ENCODE data around the gene KIF25.
"Not testable (repeated sequence)": the region's sequence is repeated elsewhere in the genome, so short reads cannot be mapped to it uniquely, and the experiment has no call there.

KIF25 gene

DNA sequence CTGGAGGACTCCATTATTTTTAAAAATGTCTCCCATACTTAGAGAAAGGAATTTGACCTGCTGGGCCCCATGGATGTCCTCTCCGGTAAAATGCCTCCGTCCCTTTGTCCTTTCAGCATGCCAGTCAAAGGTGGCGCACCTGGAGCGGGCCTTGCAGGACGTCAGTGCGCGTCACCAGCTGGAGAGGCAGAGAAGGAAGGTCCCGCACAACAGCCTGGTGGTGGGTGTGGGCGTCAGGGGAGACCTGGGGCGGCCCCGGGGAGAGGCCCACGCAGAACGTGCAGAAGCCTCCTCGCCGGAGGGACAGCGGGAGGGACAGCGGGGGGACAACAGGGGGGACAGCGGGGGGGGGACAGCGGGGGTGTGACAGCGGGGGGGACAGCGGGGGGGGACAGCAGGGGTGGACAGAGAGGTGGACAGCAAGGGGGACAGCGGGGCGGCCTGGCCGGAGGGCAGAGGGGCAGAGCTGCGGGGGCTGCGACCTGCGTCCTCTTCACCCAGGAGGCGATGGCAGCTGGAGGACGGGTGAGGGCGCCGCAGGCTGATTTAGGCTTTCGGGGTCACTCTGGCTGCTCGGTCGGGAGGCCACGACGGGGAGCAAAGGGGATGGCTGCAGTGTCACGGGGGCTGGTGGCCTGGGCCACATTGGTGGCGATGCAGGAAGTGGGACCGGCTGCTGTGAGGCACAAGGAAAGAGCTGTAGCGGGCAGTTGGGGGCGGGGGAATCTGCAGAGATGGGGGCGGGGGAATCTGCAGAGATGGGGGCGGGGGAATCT is 859 bp upstream of the KIF25 start:
- Histone ChIP-seq H3K9ac (ENCODE audit: insufficient read length, low read depth) (no peak overlapping the region), H3K27me3 (ENCODE audit: insufficient read depth, insufficient read length) (no peaks in the 10 kb centered on the region), H3K9me3 (ENCODE audit: insufficient read depth, low read length) (no peaks in the 10 kb centered on the region), H3K4me1 (ENCODE audit: insufficient read depth, insufficient read length) (peaks cover 6% of the 10 kb centered on the region), H3K36me3 (ENCODE audit: insufficient read depth, insufficient read length, low read length) (no peaks in the 10 kb centered on the region), H3K4me3 (ENCODE audit: insufficient read length, low read depth) (peak overlapping the region; percentile 18)
- no peak for DNase-seq (ENCODE audit: low read depth, low spot score)
- TF ChIP-seq SUZ12 (IDR thresholded peaks at IDR 0.05; ENCODE audit: extremely low read depth, insufficient read depth, insufficient read length) (no peak), ZNF274 (IDR thresholded peaks at IDR 0.05; ENCODE audit: low read depth, low read length) (no peak), YY1 (IDR thresholded peaks at IDR 0.05; ENCODE audit: insufficient read depth, insufficient read length) (no peak)

GRCh38 chr6:167998215-167998614 is 744 bp downstream of the KIF25 start:
- TF ChIP-seq YY1 (IDR thresholded peaks at IDR 0.05; ENCODE audit: insufficient read depth, insufficient read length) (no peak), SUZ12 (IDR thresholded peaks at IDR 0.05; ENCODE audit: extremely low read depth, insufficient read depth, insufficient read length) (no peak), ZNF274 (IDR thresholded peaks at IDR 0.05; ENCODE audit: low read depth, low read length) (no peak)
- no peaks in the 10 kb centered on the region for H3K36me3 ChIP-seq (ENCODE audit: insufficient read depth, insufficient read length, low read length)
- no peak for DNase-seq (ENCODE audit: low read depth, low spot score)
- H3K9ac ChIP-seq (ENCODE audit: insufficient read length, low read depth): no peak overlapping the region
- no peaks in the 10 kb centered on the region for H3K27me3 ChIP-seq (ENCODE audit: insufficient read depth, insufficient read length)
- H3K4me1 ChIP-seq (ENCODE audit: insufficient read depth, insufficient read length): peaks cover 6% of the 10 kb centered on the region
- H3K9me3 ChIP-seq (ENCODE audit: insufficient read depth, low read length): no peaks in the 10 kb centered on the region
- H3K4me3 ChIP-seq (ENCODE audit: insufficient read length, low read depth): no peak overlapping the region

DNA sequence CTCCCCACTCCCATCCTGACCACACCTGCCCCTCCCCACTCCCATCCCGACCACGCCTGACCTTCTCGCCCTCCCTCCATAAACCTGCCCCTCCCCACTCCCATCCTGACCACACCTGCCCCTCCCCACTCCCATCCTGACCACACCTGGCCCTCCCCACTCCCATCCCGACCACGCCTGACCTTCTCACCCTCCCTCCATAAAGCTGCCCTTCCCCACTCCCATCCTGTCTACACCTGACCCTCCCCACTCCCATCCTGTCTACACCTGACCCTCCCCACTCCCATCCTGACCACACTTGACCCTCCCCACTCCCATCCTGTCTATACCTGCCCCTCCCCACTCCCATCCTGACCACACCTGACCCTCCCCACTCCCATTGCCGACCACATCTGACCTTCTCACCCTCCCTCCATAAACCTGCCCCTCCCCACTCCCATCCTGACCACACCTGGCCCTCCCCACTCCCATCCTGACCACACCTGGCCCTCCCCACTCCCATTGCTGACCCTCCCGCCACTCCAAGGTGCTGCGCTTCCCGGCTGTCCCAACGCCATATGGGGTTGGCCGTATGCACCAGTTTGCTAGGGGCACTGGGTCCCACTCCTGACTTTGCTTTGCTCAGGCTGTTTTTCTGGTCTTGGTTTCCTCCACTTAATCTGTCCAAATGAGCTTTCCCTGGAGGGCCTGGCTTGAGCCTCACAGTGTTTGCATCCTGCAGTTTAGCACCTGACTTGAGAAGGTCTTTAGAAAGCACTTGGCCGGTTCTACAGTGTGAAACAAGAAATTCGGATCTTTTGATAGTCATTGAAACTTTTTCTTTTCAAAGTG is 2.9 kb downstream of the KIF25 start:
- TF ChIP-seq ZNF274 (IDR thresholded peaks at IDR 0.05; ENCODE audit: low read depth, low read length) (no peak), YY1 (IDR thresholded peaks at IDR 0.05; ENCODE audit: insufficient read depth, insufficient read length) (no peak), SUZ12 (IDR thresholded peaks at IDR 0.05; ENCODE audit: extremely low read depth, insufficient read depth, insufficient read length) (no peak)
- no peaks in the 10 kb centered on the region for H3K9me3 ChIP-seq (ENCODE audit: insufficient read depth, low read length)
- no peak overlapping the region for H3K4me3 ChIP-seq (ENCODE audit: insufficient read length, low read depth)
- H3K36me3 ChIP-seq (ENCODE audit: insufficient read depth, insufficient read length, low read length): no peaks in the 10 kb centered on the region
- no peak for DNase-seq (ENCODE audit: low read depth, low spot score)
- H3K9ac ChIP-seq (ENCODE audit: insufficient read length, low read depth): no peak overlapping the region
- no peaks in the 10 kb centered on the region for H3K27me3 ChIP-seq (ENCODE audit: insufficient read depth, insufficient read length)
- peaks cover 6% of the 10 kb centered on the region for H3K4me1 ChIP-seq (ENCODE audit: insufficient read depth, insufficient read length)

GRCh38 chr6:168001029-168001332 is 3.5 kb downstream of the KIF25 start:
- TF ChIP-seq YY1 (IDR thresholded peaks at IDR 0.05; ENCODE audit: insufficient read depth, insufficient read length): no peak
- no peak for TF ChIP-seq SUZ12 (IDR thresholded peaks at IDR 0.05; ENCODE audit: extremely low read depth, insufficient read depth, insufficient read length)
- no peak for TF ChIP-seq ZNF274 (IDR thresholded peaks at IDR 0.05; ENCODE audit: low read depth, low read length)
- DNase-seq (ENCODE audit: low read depth, low spot score): no peak
- no peak overlapping the region for H3K4me3 ChIP-seq (ENCODE audit: insufficient read length, low read depth)
- H3K9ac ChIP-seq (ENCODE audit: insufficient read length, low read depth): no peak overlapping the region
- H3K27me3 ChIP-seq (ENCODE audit: insufficient read depth, insufficient read length): no peaks in the 10 kb centered on the region
- H3K36me3 ChIP-seq (ENCODE audit: insufficient read depth, insufficient read length, low read length): no peaks in the 10 kb centered on the region
- H3K9me3 ChIP-seq (ENCODE audit: insufficient read depth, low read length): no peaks in the 10 kb centered on the region
- H3K4me1 ChIP-seq (ENCODE audit: insufficient read depth, insufficient read length): peaks cover 3% of the 10 kb centered on the region

DNA sequence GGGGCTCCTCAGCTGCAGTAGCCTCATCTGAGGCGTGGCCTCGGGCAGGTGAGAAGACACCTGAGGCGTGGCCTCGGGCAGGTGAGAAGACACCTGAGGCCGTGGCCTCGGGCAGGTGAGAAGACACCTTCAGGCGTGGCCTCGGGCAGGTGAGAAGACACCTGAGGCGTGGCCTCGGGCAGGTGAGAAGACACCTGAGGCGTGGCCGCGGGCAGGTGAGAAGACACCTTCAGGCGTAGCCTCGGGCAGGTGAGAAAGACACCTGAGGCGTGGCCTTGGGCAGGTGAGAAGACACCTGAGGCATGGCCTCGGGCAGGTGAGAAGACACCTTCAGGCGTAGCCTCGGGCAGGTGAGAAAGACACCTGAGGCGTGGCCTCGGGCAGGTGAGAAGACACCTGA is 4.0 kb downstream of the KIF25 start:
- not testable (repeated sequence) for DNase-seq (ENCODE audit: low read depth, low spot score); H3K27me3 ChIP-seq (ENCODE audit: insufficient read depth, insufficient read length); H3K9ac ChIP-seq (ENCODE audit: insufficient read length, low read depth); H3K36me3 ChIP-seq (ENCODE audit: insufficient read depth, insufficient read length, low read length); H3K4me1 ChIP-seq (ENCODE audit: insufficient read depth, insufficient read length); H3K9me3 ChIP-seq (ENCODE audit: insufficient read depth, low read length); H3K4me3 ChIP-seq (ENCODE audit: insufficient read length, low read depth)

GRCh38 chr6:168002804-168003203 is 5.3 kb downstream of the KIF25 start:
- Histone ChIP-seq H3K27me3 (ENCODE audit: insufficient read depth, insufficient read length) (no peaks in the 10 kb centered on the region), H3K9ac (ENCODE audit: insufficient read length, low read depth) (no peak overlapping the region), H3K9me3 (ENCODE audit: insufficient read depth, low read length) (no peaks in the 10 kb centered on the region), H3K4me1 (ENCODE audit: insufficient read depth, insufficient read length) (no peaks in the 10 kb centered on the region), H3K36me3 (ENCODE audit: insufficient read depth, insufficient read length, low read length) (no peaks in the 10 kb centered on the region), H3K4me3 (ENCODE audit: insufficient read length, low read depth) (no peak overlapping the region)
- DNase-seq (ENCODE audit: low read depth, low spot score): no peak
- no peak for TF ChIP-seq ZNF274 (IDR thresholded peaks at IDR 0.05; ENCODE audit: low read depth, low read length)
- no peak for TF ChIP-seq SUZ12 (IDR thresholded peaks at IDR 0.05; ENCODE audit: extremely low read depth, insufficient read depth, insufficient read length)
- TF ChIP-seq YY1 (IDR thresholded peaks at IDR 0.05; ENCODE audit: insufficient read depth, insufficient read length): no peak

- no peak overlapping the region for H3K9ac ChIP-seq (ENCODE audit: insufficient read length, low read depth)
Measured at GRCh38 chr6:168004023-168004422, 6.6 kb downstream of the KIF25 start.

More at GRCh38 chr6:168004023-168004422, 6.6 kb downstream of the KIF25 start:
- Histone ChIP-seq H3K4me1 (ENCODE audit: insufficient read depth, insufficient read length) (no peaks in the 10 kb centered on the region), H3K4me3 (ENCODE audit: insufficient read length, low read depth) (no peak overlapping the region), H3K36me3 (ENCODE audit: insufficient read depth, insufficient read length, low read length) (no peaks in the 10 kb centered on the region), H3K9me3 (ENCODE audit: insufficient read depth, low read length) (no peaks in the 10 kb centered on the region), H3K27me3 (ENCODE audit: insufficient read depth, insufficient read length) (no peaks in the 10 kb centered on the region)
- TF ChIP-seq ZNF274 (IDR thresholded peaks at IDR 0.05; ENCODE audit: low read depth, low read length) (no peak), YY1 (IDR thresholded peaks at IDR 0.05; ENCODE audit: insufficient read depth, insufficient read length) (no peak), SUZ12 (IDR thresholded peaks at IDR 0.05; ENCODE audit: extremely low read depth, insufficient read depth, insufficient read length) (no peak)
- DNase-seq (ENCODE audit: low read depth, low spot score): no peak

Data from NT2/D1 (cell line).